GM23248 (cell line): ENCODE measurements around the gene BRINP3.

Experiments
- EZH2 ChIP-seq: fragments of 200-600 bp; sonication (generic); IDR thresholded peaks from 2 replicates; pipeline ENCODE4 v1.6.1; 2018; ENCODE audit warnings: antibody characterized with exemption, mild to moderate bottlenecking; ENCODE audit not compliant: insufficient read depth, poor library complexity, severe bottlenecking
- EZH2phosphoT487 ChIP-seq: fragments of 200-600 bp; sonication (generic); IDR thresholded peaks from 2 replicates; pipeline ENCODE4 v1.6.1; 2018; ENCODE audit warnings: antibody characterized with exemption, moderate library complexity, mild to moderate bottlenecking, low read depth; ENCODE audit not compliant: insufficient read depth

DNA sequence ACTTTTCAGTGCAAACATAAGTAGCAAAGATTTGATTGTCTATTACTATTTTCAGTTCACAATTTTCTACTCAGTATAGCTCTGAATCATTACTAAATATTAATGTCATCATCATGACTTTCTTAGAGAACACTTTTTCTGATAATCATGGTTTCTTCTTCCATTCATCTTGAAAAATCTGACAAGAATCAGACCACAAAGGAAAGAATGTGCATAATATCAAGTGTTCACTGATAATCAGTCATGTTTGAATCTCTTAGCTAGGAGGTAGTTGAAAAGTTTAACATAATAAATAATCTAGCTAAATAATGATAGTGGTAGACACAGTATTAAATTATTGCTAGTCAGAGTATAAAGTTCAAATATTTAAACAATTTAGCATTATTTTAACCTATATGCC, 133.2 kb downstream of the BRINP3 start:
- no peak for TF ChIP-seq EZH2
- no peak for TF ChIP-seq EZH2phosphoT487
